Keratinocyte (primary cell): Measurements from ENCODE around the gene ATXN7L1. TPM values are rescaled to one million over a fixed set of nuclear protein-coding genes. Genes with fewer than 3 reads are reported as not detected.
A peak's percentile ranks its signal among the peaks of the same experiment; 100 is the strongest.
"Not testable (repeated sequence)": the region's sequence is repeated elsewhere in the genome, so short reads cannot be mapped to it uniquely, and the experiment has no call there.

Experiments
- DNase-seq: peaks from one replicate; pipeline ENCODE4 v3.0.0-alpha.2; 2011; ENCODE audit warnings: low read depth, missing footprints, low spot score
- FAIRE-seq: peaks from 2 replicates; lab custom pipeline; 2011; peaks lifted over from hg19 to GRCh38; lab: Jason Lieb, UNC
- H2AFZ ChIP-seq: 2 replicates; pipeline ENCODE4 v1.6.0; 2012; ENCODE audit warnings: low read length, control low read depth, inconsistent platforms; ENCODE audit not compliant: control insufficient read depth
- H3K27ac ChIP-seq: 2 replicates; pipeline ENCODE4 v1.5.1; 2011; ENCODE audit warnings: low read length; ENCODE audit not compliant: control insufficient read depth, insufficient read depth
- H3K27me3 ChIP-seq: 3 replicates; pipeline ENCODE4 v1.6.0; 2011; ENCODE audit warnings: low read length; ENCODE audit not compliant: control insufficient read depth, insufficient read depth; ENCODE audit errors: extremely low read depth
- H3K36me3 ChIP-seq, 2 experiments: 2 replicates in 1 of 2; 3 replicates in 1 of 2; pipeline ENCODE4 v1.5.1; 2011; ENCODE audit warnings: low read length in 2 of 2, mild to moderate bottlenecking in 1 of 2; ENCODE audit not compliant: control insufficient read depth in 2 of 2, insufficient read depth in 2 of 2; ENCODE audit errors: extremely low read depth in 1 of 2
- H3K4me1 ChIP-seq: 3 replicates; pipeline ENCODE4 v1.5.1; 2011; ENCODE audit warnings: low read length; ENCODE audit not compliant: control insufficient read depth, insufficient read depth; ENCODE audit errors: extremely low read depth
- H3K4me2 ChIP-seq: 3 replicates; pipeline ENCODE4 v1.6.0; 2011; ENCODE audit warnings: low read depth, low read length; ENCODE audit not compliant: control insufficient read depth, insufficient read depth; ENCODE audit errors: extremely low read depth
- H3K4me3 ChIP-seq, 3 experiments: fragments of 200-600 bp in 1 of 3; sonication (generic) in 1 of 3; 2 replicates in 2 of 3; 3 replicates in 1 of 3; pipeline ENCODE4 v1.5.1; 2011 to 2016; ENCODE audit warnings: low read length in 3 of 3, mild to moderate bottlenecking in 3 of 3, control low read depth in 2 of 3, inconsistent platforms in 1 of 3, low read depth in 1 of 3, mixed read lengths in 1 of 3, mixed run types in 1 of 3, moderate library complexity in 1 of 3; ENCODE audit not compliant: control insufficient read depth in 2 of 3, insufficient read depth in 2 of 3; ENCODE audit errors: extremely low read depth in 1 of 3
- H3K79me2 ChIP-seq: 2 replicates; pipeline ENCODE4 v1.6.0; 2012; ENCODE audit warnings: low read length; ENCODE audit not compliant: control insufficient read depth, insufficient read depth
- H3K9ac ChIP-seq: 3 replicates; pipeline ENCODE4 v1.6.0; 2011; ENCODE audit warnings: low read length; ENCODE audit not compliant: control insufficient read depth, insufficient read depth; ENCODE audit errors: extremely low read depth
- H3K9me1 ChIP-seq: 3 replicates; pipeline ENCODE4 v1.6.0; 2011; ENCODE audit warnings: low read length; ENCODE audit not compliant: control insufficient read depth, insufficient read depth; ENCODE audit errors: extremely low read depth
- H3K9me3 ChIP-seq: 2 replicates; pipeline ENCODE4 v1.5.1; 2012; ENCODE audit warnings: low read depth, low read length; ENCODE audit not compliant: control insufficient read depth
- H4K20me1 ChIP-seq: 3 replicates; pipeline ENCODE4 v1.6.0; 2011; ENCODE audit warnings: low read length; ENCODE audit not compliant: control insufficient read depth, insufficient read depth; ENCODE audit errors: extremely low read depth
- EZH2 ChIP-seq: IDR thresholded peaks from one replicate; pipeline ENCODE4 v1.6.1; 2012; ENCODE audit warnings: inconsistent platforms, mild to moderate bottlenecking, low read length, moderate library complexity
- dilution Hi-C: fragments of 300-500 bp; cut with MboI; formaldehyde crosslinking; loops from one replicate; pipeline ENCODE4 v1.7.0; 2020; ENCODE audit warnings: low sequenced_read_pairs; ENCODE audit not compliant: extremely low pct_ligation_motif_present
- polyA plus RNA-seq, 5 experiments: library from polyadenylated mRNA; depleted of rRNA in 3 of 5; stranded (reverse) in 3 of 5; stranded (forward) in 1 of 5; unstranded in 1 of 5; fragments of >200 nt; gene quantifications; 1 replicate in 1 of 5; 2 replicates in 3 of 5; 3 replicates in 1 of 5; pipeline versions ENCODE4 v1.2.1 to v1.2.3, GENCODE V29; 2011 to 2012; ENCODE audit warnings: missing spikeins in 2 of 5, low read depth in 1 of 5, low replicate concordance in 1 of 5
- TF ChIP-seq, protein P1 (sequence below), 3 experiments: IDR thresholded peaks in 1 of 3; conservative IDR thresholded peaks in 1 of 3; optimal IDR thresholded peaks in 1 of 3; 2 replicates in 2 of 3; 3 replicates in 1 of 3; pipeline versions ENCODE3 to v1.5.1; 2011; ENCODE audit warnings: low read length in 3 of 3, mild to moderate bottlenecking in 3 of 3, moderate library complexity in 2 of 3, control low read depth in 1 of 3, inconsistent platforms in 1 of 3; ENCODE audit not compliant: insufficient read depth in 2 of 3; ENCODE audit errors: extremely low read depth in 1 of 3

The ATXN7L1 gene
- polyA plus RNA-seq, 1 donor (not counting 4 experiments of a cell fraction or from before 2014, with no cell fraction given) = 4.8 TPM

DNA sequence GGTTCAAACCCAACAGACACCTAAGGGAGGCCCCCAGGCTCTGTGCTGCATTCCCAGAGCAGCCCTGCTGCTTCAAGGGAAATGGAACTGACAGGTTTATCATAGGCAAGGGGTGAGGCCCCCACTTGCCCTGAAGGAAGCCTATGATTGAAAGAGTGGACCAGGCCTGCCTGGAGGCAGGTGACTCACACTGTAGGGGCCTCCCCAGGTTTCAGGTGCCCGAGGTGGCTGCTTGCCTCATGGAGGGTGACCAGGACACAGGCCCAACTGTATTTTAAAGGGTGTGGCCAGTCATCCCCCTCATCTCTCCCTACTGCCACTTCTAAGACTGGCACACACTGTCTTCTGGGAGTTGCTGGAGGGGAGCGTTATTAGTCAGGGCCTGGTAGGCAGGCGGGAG, 85.4 kb downstream of the ATXN7L1 start:
- dilution Hi-C loops = no loop called here
- Histone ChIP-seq H3K9ac (peak overlapping the region; percentile 33), H3K4me1 (peaks cover 53% of the 10 kb centered on the region), H3K4me3 (no peak overlapping the region), H3K9me3 (no peaks in the 10 kb centered on the region), H3K9me1 (peaks cover 2% of the 10 kb centered on the region), H2AFZ (no peak overlapping the region), H3K79me2 (no peaks in the 10 kb centered on the region), H3K27me3 (no peaks in the 10 kb centered on the region), H4K20me1 (peaks cover 2% of the 10 kb centered on the region), H3K4me2 (no peak overlapping the region), H3K27ac (peak overlapping the region; percentile 28), H3K36me3 (no peaks in the 10 kb centered on the region)
- DNase-seq (peak; percentile 49), FAIRE-seq (no peak)
- no peak for TF ChIP-seq EZH2
- TF ChIP-seq, protein P1, sequence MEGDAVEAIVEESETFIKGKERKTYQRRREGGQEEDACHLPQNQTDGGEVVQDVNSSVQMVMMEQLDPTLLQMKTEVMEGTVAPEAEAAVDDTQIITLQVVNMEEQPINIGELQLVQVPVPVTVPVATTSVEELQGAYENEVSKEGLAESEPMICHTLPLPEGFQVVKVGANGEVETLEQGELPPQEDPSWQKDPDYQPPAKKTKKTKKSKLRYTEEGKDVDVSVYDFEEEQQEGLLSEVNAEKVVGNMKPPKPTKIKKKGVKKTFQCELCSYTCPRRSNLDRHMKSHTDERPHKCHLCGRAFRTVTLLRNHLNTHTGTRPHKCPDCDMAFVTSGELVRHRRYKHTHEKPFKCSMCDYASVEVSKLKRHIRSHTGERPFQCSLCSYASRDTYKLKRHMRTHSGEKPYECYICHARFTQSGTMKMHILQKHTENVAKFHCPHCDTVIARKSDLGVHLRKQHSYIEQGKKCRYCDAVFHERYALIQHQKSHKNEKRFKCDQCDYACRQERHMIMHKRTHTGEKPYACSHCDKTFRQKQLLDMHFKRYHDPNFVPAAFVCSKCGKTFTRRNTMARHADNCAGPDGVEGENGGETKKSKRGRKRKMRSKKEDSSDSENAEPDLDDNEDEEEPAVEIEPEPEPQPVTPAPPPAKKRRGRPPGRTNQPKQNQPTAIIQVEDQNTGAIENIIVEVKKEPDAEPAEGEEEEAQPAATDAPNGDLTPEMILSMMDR (optimal IDR thresholded peaks at IDR 0.05 in 1 of 3, IDR thresholded peaks at IDR 0.05 in 1 of 3, conservative IDR thresholded peaks at IDR 0.05 in 1 of 3; ENCODE audit: extremely low read depth in 1 of 3, insufficient read depth in 2 of 3, low read length in 3 of 3) = no peak

DNA sequence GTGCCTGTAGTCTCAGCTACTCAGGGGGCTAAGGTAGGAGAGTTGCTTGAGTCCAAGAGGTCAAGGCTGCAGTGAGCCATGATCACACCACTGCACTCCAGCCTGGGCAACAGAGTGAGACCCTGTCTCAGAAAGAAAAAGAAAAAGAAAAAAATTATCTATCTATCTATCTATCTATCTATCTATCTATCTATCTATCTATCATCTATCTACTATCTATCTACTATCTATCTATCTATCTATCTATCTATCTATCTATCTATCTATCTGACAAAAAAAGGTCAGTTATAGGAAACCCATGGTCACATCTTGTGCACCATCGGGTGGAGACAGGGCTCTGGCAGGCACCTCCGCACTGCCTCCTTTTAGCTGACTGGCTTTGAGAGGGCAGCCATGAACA, 85.9 kb downstream of the ATXN7L1 start:
- H3K9ac ChIP-seq, H3K27ac ChIP-seq, FAIRE-seq, DNase-seq, H4K20me1 ChIP-seq, H3K79me2 ChIP-seq, H3K36me3 ChIP-seq, H2AFZ ChIP-seq, dilution Hi-C loops, H3K9me1 ChIP-seq, H3K27me3 ChIP-seq, H3K9me3 ChIP-seq, H3K4me2 ChIP-seq, H3K4me3 ChIP-seq: not testable (repeated sequence)
- H3K4me1 ChIP-seq = peaks cover 50% of the 10 kb centered on the region

DNA sequence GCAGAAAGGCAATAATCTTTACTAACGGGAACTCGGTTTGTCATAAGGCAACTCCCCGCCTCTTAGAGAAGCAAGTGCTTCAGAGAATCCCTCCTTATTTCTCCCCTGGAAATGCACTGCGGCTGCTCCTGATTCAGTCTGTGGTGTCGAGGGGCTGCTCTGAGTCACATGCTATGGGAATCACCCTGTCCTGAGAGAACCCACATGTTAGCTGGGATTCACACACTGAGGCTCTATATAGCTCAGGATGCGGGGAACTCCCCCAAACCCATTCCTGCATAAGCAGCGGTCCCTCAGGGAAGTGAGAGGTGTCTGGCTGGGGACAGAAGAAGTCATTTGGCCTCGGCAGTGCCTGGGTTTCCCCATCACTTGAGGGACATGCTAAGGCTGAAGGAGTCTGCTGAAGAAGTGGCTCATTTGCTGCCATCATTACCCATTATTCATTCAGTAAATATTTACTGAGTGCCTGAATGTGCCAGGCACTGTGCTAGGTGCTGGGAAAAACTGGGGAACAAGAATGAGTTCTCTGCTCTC, 87.5 kb downstream of the ATXN7L1 start:
- TF ChIP-seq, protein P1 (optimal IDR thresholded peaks at IDR 0.05 in 1 of 3, IDR thresholded peaks at IDR 0.05 in 1 of 3, conservative IDR thresholded peaks at IDR 0.05 in 1 of 3; ENCODE audit: extremely low read depth in 1 of 3, insufficient read depth in 2 of 3, low read length in 3 of 3) = no peak
- no peak for TF ChIP-seq EZH2
- H3K27ac ChIP-seq = no peak overlapping the region
- H3K36me3 ChIP-seq = peaks cover 0 to 3% of the 10 kb centered on the region in 2 experiments
- dilution Hi-C loops = no loop called here
- H3K4me1 ChIP-seq = peaks cover 35% of the 10 kb centered on the region
- no peak overlapping the region for H3K4me3 ChIP-seq
- H4K20me1 ChIP-seq = peaks cover 2% of the 10 kb centered on the region
- H3K9ac ChIP-seq = no peak overlapping the region
- no peaks in the 10 kb centered on the region for H3K9me3 ChIP-seq
- no peaks in the 10 kb centered on the region for H3K79me2 ChIP-seq
- FAIRE-seq (no peak), DNase-seq (no peak)
- H3K27me3 ChIP-seq = no peaks in the 10 kb centered on the region
- no peaks in the 10 kb centered on the region for H3K9me1 ChIP-seq
- H2AFZ ChIP-seq = no peak overlapping the region
- H3K4me2 ChIP-seq = no peak overlapping the region
